Activated CD8-positive, alpha-beta memory T cell treated with anti-CD3 and anti-CD28 coated beads for 48 hours (primary cell): ENCODE results near the gene MACROD1.

Experiments used
- DNase-seq, 3 experiments: peaks; one replicate each; pipeline ENCODE4 v3.0.0-alpha.2; 2020; ENCODE audit warnings: low read depth in 2 of 3, low spot score in 2 of 3

Gene MACROD1

GRCh38 chr11:64152841-64153691, 12.8 kb downstream of the MACROD1 start:
- peak; percentile 54 to 74 (median 63) for DNase-seq

GRCh38 chr11:64151337-64151736, 14.6 kb downstream of the MACROD1 start:
- no peak for DNase-seq

- DNase-seq = no peak
Measured at GRCh38 chr11:64150481-64151239, 15.3 kb downstream of the MACROD1 start.

- DNase-seq = no peak
Measured at GRCh38 chr11:64150051-64150450, 15.9 kb downstream of the MACROD1 start.

- DNase-seq = no peak
Measured at GRCh38 chr11:64148917-64149617, 16.8 kb downstream of the MACROD1 start.

- DNase-seq = peak; percentile 22 to 70 (median 65)
Measured at GRCh38 chr11:64148226-64148916, 17.5 kb downstream of the MACROD1 start.

- peak; percentile 10 to 40 (median 35) for DNase-seq
Measured at GRCh38 chr11:64146036-64146955, 19.6 kb downstream of the MACROD1 start.

- no peak for DNase-seq
Measured at GRCh38 chr11:64144587-64145472, 21.1 kb downstream of the MACROD1 start.

GRCh38 chr11:64141081-64141783, 24.7 kb downstream of the MACROD1 start:
- DNase-seq = no peak

GRCh38 chr11:64140082-64140481, 25.8 kb downstream of the MACROD1 start:
- DNase-seq = no peak

- no peak for DNase-seq
Measured at GRCh38 chr11:64139049-64139448, 26.9 kb downstream of the MACROD1 start.

GRCh38 chr11:64138398-64138797, 27.5 kb downstream of the MACROD1 start:
- no peak for DNase-seq

GRCh38 chr11:64136765-64137441, 29.0 kb downstream of the MACROD1 start:
- DNase-seq = no peak

- DNase-seq = no peak
Measured at GRCh38 chr11:64135711-64136110, 30.2 kb downstream of the MACROD1 start.

GRCh38 chr11:64134963-64135362, 30.9 kb downstream of the MACROD1 start:
- DNase-seq = no peak

- no peak for DNase-seq
Measured at GRCh38 chr11:64132982-64133705, 32.8 kb downstream of the MACROD1 start.

- DNase-seq = no peak
Measured at GRCh38 chr11:64132191-64132771, 33.6 kb downstream of the MACROD1 start.
